Neural crest cell (in vitro differentiated cells): ENCODE data around the gene DAPK2. TPM values are rescaled to one million over a fixed set of nuclear protein-coding genes. Genes with fewer than 3 reads are reported as not detected.

Experiments used
- DNase-seq: peaks from one replicate; pipeline ENCODE4 v3.0.0; 2021; ENCODE audit warnings: low read depth, mixed read lengths, low spot score
- H3K27ac Mint-ChIP-seq: one replicate; pipeline ENCODE4 v1.8.0; 2021; ENCODE audit warnings: mild to moderate bottlenecking, mixed read lengths; ENCODE audit not compliant: unreplicated experiment
- H3K27me3 Mint-ChIP-seq: 2 replicates; pipeline ENCODE4 v1.8.0; 2021; ENCODE audit warnings: low read depth, mild to moderate bottlenecking, mixed read lengths
- H3K36me3 Mint-ChIP-seq: 2 replicates; pipeline ENCODE4 v1.8.0; 2021; ENCODE audit warnings: low read depth, mild to moderate bottlenecking, mixed read lengths
- H3K4me1 Mint-ChIP-seq: 2 replicates; pipeline ENCODE4 v1.8.0; 2021; ENCODE audit warnings: mixed read lengths
- H3K4me3 Mint-ChIP-seq: one replicate; pipeline ENCODE4 v1.8.0; 2021; ENCODE audit warnings: mild to moderate bottlenecking, mixed read lengths
- H3K9me3 Mint-ChIP-seq: 2 replicates; pipeline ENCODE4 v1.8.0; 2021; ENCODE audit warnings: mixed read lengths
- total RNA-seq: library from RNA; stranded (reverse); gene quantifications from 2 replicates; pipeline ENCODE4 v1.2.1, GENCODE V29; 2021
- TF ChIP-seq, protein P1 (sequence below): fragments of 200-600 bp; sonication (generic); conservative IDR thresholded peaks from 2 replicates; pipeline ENCODE4 v1.5.0; 2021; ENCODE audit warnings: antibody characterized with exemption, mild to moderate bottlenecking

The DAPK2 gene
- total RNA-seq, 1 donor from 2014 or later, result 8.5 TPM

DNA sequence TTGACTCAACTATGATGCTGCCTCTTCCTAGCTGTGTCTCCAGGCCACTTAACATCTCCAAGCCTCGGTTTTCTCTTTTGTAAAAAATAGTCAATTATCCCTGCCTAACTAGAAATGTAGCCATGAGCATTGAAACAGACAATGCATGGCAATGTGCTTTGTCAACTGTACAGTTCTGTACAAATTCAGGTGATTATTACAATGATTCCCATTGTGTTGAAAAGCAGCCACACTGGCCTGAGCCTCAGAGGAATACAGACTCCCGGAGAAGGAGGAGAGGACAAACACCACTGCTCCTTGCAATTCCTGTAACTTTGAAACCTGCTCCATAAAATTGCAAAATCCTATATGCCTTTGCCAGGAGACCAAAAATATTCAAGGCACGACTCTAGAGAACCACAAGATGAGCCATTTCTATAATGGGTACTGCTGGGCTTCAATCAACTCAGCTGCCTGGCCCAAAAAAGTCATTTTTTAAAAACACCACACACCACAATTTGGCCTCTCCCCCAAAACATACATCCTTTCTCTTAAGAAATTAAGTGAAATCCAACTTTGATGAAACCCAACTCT, 28.6 kb downstream of the DAPK2 start:
- Mint-ChIP-seq H3K27me3 (no peaks in the 10 kb centered on the region), H3K36me3 (peaks cover 7% of the 10 kb centered on the region), H3K27ac (peak overlapping the region; percentile 24), H3K4me1 (no peaks in the 10 kb centered on the region), H3K9me3 (peaks cover 2% of the 10 kb centered on the region), H3K4me3 (no peak overlapping the region)
- no peak for DNase-seq
- TF ChIP-seq, protein P1, sequence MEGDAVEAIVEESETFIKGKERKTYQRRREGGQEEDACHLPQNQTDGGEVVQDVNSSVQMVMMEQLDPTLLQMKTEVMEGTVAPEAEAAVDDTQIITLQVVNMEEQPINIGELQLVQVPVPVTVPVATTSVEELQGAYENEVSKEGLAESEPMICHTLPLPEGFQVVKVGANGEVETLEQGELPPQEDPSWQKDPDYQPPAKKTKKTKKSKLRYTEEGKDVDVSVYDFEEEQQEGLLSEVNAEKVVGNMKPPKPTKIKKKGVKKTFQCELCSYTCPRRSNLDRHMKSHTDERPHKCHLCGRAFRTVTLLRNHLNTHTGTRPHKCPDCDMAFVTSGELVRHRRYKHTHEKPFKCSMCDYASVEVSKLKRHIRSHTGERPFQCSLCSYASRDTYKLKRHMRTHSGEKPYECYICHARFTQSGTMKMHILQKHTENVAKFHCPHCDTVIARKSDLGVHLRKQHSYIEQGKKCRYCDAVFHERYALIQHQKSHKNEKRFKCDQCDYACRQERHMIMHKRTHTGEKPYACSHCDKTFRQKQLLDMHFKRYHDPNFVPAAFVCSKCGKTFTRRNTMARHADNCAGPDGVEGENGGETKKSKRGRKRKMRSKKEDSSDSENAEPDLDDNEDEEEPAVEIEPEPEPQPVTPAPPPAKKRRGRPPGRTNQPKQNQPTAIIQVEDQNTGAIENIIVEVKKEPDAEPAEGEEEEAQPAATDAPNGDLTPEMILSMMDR, result no peak

DNA sequence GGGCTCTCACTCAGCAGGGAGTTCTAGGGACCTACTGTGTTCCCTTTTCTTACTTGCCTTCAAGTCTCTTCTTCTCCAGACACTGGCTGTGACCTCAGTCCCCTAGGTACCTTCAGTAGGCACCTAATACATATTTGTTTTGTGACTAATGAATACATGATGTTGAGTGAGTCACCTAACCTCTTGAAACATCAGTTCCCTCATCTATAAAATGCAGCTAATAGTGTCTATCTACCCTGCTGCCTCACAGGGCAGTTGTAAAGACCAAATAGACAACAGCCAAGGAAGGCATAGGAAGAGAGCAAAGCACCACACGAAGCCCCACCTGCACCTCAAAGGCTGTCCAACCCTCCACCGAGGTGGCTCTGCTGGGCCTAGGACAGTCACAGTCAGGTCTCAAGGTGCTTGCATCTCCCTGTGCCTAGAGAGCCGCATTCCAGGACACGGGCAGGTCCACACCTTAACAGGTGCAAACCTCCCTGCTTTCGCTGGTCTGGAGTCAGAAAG, 29.1 kb downstream of the DAPK2 start:
- H3K27ac Mint-ChIP-seq, result peak overlapping the region; percentile 24
- H3K4me1 Mint-ChIP-seq, result no peaks in the 10 kb centered on the region
- H3K36me3 Mint-ChIP-seq, result peaks cover 7% of the 10 kb centered on the region
- H3K9me3 Mint-ChIP-seq, result peaks cover 2% of the 10 kb centered on the region
- DNase-seq, result no peak
- TF ChIP-seq, protein P1, result no peak
- no peaks in the 10 kb centered on the region for H3K27me3 Mint-ChIP-seq
- no peak overlapping the region for H3K4me3 Mint-ChIP-seq

DNA sequence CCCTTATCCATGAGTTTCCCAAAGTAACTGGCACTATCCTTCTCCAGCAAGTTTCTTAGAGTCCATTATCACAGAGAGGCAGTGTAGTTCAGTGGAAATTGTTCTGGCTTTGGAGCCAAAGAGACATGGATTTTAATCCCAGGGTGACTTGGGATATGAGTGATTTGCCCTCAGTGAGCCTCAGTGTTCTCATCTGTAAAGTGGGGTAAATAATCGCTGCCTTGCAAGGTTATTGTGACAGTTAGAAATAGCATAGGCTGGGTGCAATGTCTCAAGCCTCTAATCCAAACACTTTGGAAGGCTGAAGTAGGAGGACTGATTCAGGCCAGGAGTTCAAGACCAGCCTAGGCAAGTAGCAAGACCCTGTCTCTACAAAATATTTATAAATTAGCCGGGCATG, 30.0 kb downstream of the DAPK2 start:
- Mint-ChIP-seq H3K4me3 (no peak overlapping the region), H3K27ac (no peak overlapping the region), H3K9me3 (peaks cover 2% of the 10 kb centered on the region), H3K36me3 (peaks cover 7% of the 10 kb centered on the region), H3K4me1 (no peaks in the 10 kb centered on the region), H3K27me3 (no peaks in the 10 kb centered on the region)
- TF ChIP-seq, protein P1, result no peak
- DNase-seq, result no peak

DNA sequence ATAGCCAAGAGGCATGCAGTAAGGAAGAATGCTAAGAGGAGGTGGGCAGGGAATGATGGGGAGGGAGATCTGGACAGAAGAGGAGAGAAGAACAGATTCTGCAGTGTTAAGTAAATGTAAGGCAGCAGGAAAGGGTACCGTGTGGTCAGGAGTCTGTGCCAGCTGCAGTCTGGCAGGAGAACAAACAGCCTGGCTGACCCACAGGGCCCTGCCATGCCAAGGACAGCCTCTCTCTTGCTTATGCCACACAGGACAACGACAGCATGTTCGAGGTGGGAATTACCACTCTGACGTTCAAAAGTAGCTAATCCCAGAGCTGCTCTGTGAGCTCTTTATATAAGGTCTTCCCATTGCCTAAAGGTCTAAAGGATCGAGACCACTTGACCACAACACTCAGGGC, 31.3 kb downstream of the DAPK2 start:
- Mint-ChIP-seq H3K4me1 (no peaks in the 10 kb centered on the region), H3K27me3 (no peaks in the 10 kb centered on the region), H3K36me3 (no peaks in the 10 kb centered on the region), H3K4me3 (no peak overlapping the region), H3K27ac (no peak overlapping the region), H3K9me3 (no peaks in the 10 kb centered on the region)
- TF ChIP-seq, protein P1, result no peak
- DNase-seq, result no peak

DNA sequence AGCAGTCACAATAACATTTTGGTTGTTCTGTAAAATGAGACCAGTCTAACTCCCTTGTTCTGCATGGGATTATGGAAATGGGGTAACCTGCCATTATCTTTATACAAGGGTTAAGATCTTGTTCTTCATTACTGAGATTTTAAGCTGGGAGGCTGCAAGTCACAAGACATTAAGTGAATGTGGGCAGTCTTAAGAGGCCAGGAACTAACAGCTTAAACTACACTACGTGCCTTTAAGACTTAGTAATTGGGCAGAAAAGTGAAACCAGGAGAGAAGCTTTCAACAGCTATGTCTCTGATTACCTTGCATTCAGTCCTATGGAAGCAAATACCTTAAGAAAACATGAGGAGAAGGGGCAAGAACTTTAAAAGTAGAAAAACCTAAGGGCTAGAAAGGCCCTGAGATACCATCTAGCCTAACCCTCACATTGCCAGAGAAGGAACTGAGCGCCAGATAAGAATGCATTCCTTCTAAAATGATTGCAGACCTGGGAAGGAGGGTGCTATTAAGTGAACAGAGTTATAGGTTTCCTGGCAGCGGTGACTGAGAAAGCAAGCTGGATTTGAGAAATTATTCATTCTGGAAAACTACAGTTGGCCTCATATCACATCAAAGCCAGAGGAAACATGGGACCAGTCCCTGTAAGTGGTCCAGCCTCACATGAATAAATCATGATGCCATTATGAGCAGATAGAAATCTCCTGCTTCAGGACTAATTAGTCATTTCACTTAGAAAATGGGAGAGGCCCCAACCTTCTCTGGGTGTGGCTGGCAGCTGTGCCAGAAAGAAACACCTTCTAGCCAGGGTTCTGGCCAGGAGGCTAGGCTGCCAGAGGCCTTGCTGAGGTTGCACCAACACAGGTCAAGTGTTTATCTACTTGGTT, 32.9 kb downstream of the DAPK2 start:
- TF ChIP-seq, protein P1, result no peak
- Mint-ChIP-seq H3K4me1 (no peaks in the 10 kb centered on the region), H3K4me3 (no peak overlapping the region), H3K27me3 (no peaks in the 10 kb centered on the region), H3K9me3 (no peaks in the 10 kb centered on the region), H3K27ac (no peak overlapping the region), H3K36me3 (no peaks in the 10 kb centered on the region)
- DNase-seq, result no peak
